ENCODE measurements around the gene TMPRSS13. TPM values are rescaled to one million over a fixed set of nuclear protein-coding genes. Genes with fewer than 3 reads are reported as not detected.

Gene TMPRSS13
- total RNA-seq, 1 experiment from 2014 or later = 0.50 TPM

GRCh38 chr11:117930668-117931330 lies 1.6 kb upstream of the TMPRSS13 start:
- no peaks in the 10 kb centered on the region for H3K79me2 ChIP-seq (ENCODE audit: insufficient read depth, low read length)
- no peak for DNase-seq
- no peaks in the 10 kb centered on the region for H3K79me1 ChIP-seq (ENCODE audit: insufficient read depth, low read depth, low read length, poor library complexity, severe bottlenecking)
- H3K23me2 ChIP-seq (ENCODE audit: insufficient read length, low read depth, low read length, poor library complexity, severe bottlenecking) = no peaks in the 10 kb centered on the region
- Mint-ChIP-seq H3K4me1 (peaks cover 43 to 44% of the 10 kb centered on the region in 2 experiments), H3K27ac (peak overlapping the region in 1 of 3 experiments; percentile 49; a peak in 1 of 7 replicates), H3K4me3 (no peak overlapping the region; a peak in 1 of 5 replicates), H3K27me3 (ENCODE audit: low read depth) (peaks cover 20% of the 10 kb centered on the region), H3K9me3 (no peaks in the 10 kb centered on the region), H3K36me3 (ENCODE audit: insufficient read depth in 1 of 3, low read depth in 3 of 3) (no peaks in the 10 kb centered on the region)
- H3K14ac ChIP-seq (ENCODE audit: insufficient read depth, low read length) = no peak overlapping the region
- H3K18ac ChIP-seq (ENCODE audit: insufficient read length, low read depth, low read length) = peak overlapping the region; percentile 22
- no peak overlapping the region for H2BK120ac ChIP-seq (ENCODE audit: low read depth, low read length, poor library complexity, severe bottlenecking)
- H4K91ac ChIP-seq (ENCODE audit: insufficient read length, low read depth, low read length) = no peak overlapping the region
- H2BK20ac ChIP-seq (ENCODE audit: low read depth, low read length, poor library complexity, severe bottlenecking) = no peak overlapping the region
- no peak overlapping the region for H3K9ac ChIP-seq (ENCODE audit: extremely low read depth, insufficient read length, low read length)
- no peak overlapping the region for H3T11ph ChIP-seq (ENCODE audit: low read length)
- H2BK12ac ChIP-seq (ENCODE audit: insufficient read length, low read depth, low read length) = no peak overlapping the region
- no peak overlapping the region for H3K27ac ChIP-seq (ENCODE audit: insufficient read length, low read depth, low read length)
- H2AK5ac ChIP-seq (ENCODE audit: insufficient read length, low read length) = no peak overlapping the region
- no peak overlapping the region for H2AFZ ChIP-seq (ENCODE audit: low read length)
- H2BK5ac ChIP-seq (ENCODE audit: insufficient read length, low read length) = no peak overlapping the region
- H3K4me2 ChIP-seq (ENCODE audit: insufficient read depth, insufficient read length, low read length) = no peak overlapping the region
- no peak overlapping the region for H4K5ac ChIP-seq (ENCODE audit: insufficient read length, low read depth, low read length)
- H2BK15ac ChIP-seq (ENCODE audit: low read depth, low read length) = no peak overlapping the region
- H3K27me3 ChIP-seq (ENCODE audit: insufficient read depth, low read length) = no peaks in the 10 kb centered on the region
- no peak overlapping the region for H3K23ac ChIP-seq (ENCODE audit: insufficient read length, low read depth, low read length)
- H4K8ac ChIP-seq (replicated peaks; ENCODE audit: insufficient read length, low read depth, low read length) = no peak overlapping the region
- peaks cover 4% of the 10 kb centered on the region; the same call in 1 of the 2 replicates for H3K4me1 ChIP-seq (ENCODE audit: insufficient read depth, low read length)
- H3K56ac ChIP-seq (ENCODE audit: insufficient read length, low read depth, low read length) = no peak overlapping the region
- WGBS (ENCODE audit: extremely low coverage, insufficient read length, low lambda C conversion rate) = no CpG with 5 or more reads among the region's 9 CpGs
- H3K4ac ChIP-seq (ENCODE audit: low read depth, low read length) = no peak overlapping the region
- TF ChIP-seq, protein P1, sequence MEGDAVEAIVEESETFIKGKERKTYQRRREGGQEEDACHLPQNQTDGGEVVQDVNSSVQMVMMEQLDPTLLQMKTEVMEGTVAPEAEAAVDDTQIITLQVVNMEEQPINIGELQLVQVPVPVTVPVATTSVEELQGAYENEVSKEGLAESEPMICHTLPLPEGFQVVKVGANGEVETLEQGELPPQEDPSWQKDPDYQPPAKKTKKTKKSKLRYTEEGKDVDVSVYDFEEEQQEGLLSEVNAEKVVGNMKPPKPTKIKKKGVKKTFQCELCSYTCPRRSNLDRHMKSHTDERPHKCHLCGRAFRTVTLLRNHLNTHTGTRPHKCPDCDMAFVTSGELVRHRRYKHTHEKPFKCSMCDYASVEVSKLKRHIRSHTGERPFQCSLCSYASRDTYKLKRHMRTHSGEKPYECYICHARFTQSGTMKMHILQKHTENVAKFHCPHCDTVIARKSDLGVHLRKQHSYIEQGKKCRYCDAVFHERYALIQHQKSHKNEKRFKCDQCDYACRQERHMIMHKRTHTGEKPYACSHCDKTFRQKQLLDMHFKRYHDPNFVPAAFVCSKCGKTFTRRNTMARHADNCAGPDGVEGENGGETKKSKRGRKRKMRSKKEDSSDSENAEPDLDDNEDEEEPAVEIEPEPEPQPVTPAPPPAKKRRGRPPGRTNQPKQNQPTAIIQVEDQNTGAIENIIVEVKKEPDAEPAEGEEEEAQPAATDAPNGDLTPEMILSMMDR (conservative IDR thresholded peaks at IDR 0.05) = no peak
- H4K20me1 ChIP-seq (ENCODE audit: control insufficient read depth, insufficient read depth, insufficient read length) = no peaks in the 10 kb centered on the region
- H3K9me3 ChIP-seq (ENCODE audit: control insufficient read depth, low read depth, low read length) = no peaks in the 10 kb centered on the region
